HL-60 (cell line): ENCODE results near the gene S100B.

Source experiments
- DNase-seq, 2 experiments: peaks; one replicate each; pipeline ENCODE4 v3.0.0-alpha.2; 2010 to 2020; ENCODE audit warnings: low read depth in 1 of 2, low spot score in 1 of 2
- H3K27ac ChIP-seq: fragments of 250-450 bp; sonication (Bioruptor Pico); replicated peaks from 2 replicates; pipeline ENCODE4 v1.5.1; 2020; ENCODE audit warnings: mild to moderate bottlenecking, moderate library complexity
- H3K27me3 ChIP-seq: fragments of 250-450 bp; sonication (Bioruptor Pico); 2 replicates; pipeline ENCODE4 v1.5.1; 2021; ENCODE audit warnings: mild to moderate bottlenecking, moderate library complexity; ENCODE audit not compliant: insufficient read depth, poor library complexity, severe bottlenecking
- H3K4me3 ChIP-seq: replicated peaks from 2 replicates; pipeline ENCODE4 v1.5.1; 2011; ENCODE audit warnings: mild to moderate bottlenecking, control low read depth, low read length; ENCODE audit not compliant: insufficient read depth
- CTCF ChIP-seq: IDR thresholded peaks from one replicate; pipeline ENCODE4 v1.5.1; 2011; ENCODE audit warnings: low read length, control low read depth, inconsistent platforms; ENCODE audit not compliant: insufficient read depth
- GABPA ChIP-seq: IDR thresholded peaks from 2 replicates; pipeline ENCODE4 v1.6.1; 2012; ENCODE audit warnings: low read depth
- POLR2AphosphoS5 ChIP-seq: IDR thresholded peaks from 2 replicates; pipeline ENCODE4 v1.6.1; 2012; ENCODE audit warnings: low read depth
- REST ChIP-seq: IDR thresholded peaks from 2 replicates; pipeline ENCODE4 v1.6.1; 2012; ENCODE audit warnings: low read depth; ENCODE audit not compliant: insufficient replicate concordance
- SPI1 ChIP-seq: IDR thresholded peaks from 2 replicates; pipeline ENCODE4 v1.6.1; 2012; ENCODE audit warnings: low read depth, mild to moderate bottlenecking, borderline replicate concordance

Gene S100B

DNA sequence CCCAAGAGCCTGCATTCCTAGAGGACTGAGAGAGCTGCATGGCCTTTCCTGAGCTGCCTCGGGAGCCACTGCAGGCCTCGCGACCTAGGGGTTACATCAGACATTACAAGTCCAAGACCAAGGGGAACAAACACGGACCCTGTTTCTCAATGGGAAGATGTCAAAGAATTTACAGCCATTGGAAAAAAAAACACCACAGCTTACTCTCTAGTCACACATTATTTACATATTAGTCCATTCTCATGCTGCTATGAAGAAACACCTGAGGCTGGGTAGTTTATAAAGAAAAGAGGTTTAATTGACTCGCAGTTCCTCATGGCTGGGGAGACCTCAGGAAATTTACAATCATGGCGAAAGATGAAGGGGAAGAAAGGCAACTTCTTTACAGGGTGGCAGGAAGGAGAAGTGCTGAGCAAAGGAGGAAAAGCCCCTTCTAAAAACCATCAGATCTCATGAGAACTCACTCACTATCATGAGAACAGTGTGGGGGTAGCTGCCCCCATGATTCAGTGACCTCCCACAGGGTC, 22.2 kb upstream of the S100B start:
- peak in 1 of 2 experiments; percentile 65 for DNase-seq
- H3K4me3 ChIP-seq = no peak overlapping the region
- H3K27me3 ChIP-seq = no peaks in the 10 kb centered on the region
- peak overlapping the region; percentile 54 for H3K27ac ChIP-seq
- TF ChIP-seq CTCF (no peak), SPI1 (peak; percentile 51), GABPA (no peak), POLR2AphosphoS5 (no peak), REST (no peak)

DNA sequence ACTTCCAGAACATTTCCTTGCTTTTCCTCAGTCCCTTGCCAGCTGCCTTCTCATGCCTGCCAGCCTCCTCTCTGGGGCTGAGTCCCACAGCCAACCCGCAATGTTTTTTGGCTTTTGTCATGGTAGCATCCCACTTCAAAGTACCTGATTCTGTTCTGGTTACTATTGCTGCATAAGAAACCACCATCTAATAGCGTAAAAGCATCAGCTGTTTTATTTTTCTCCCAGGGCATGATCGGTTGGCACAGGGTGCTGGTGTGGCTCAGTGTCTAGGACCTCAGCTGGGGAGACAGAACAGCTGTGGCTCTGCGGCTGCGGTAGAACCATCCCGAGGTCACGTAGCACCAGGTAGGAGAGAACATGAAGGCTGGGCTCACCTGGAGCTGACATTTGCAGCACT, 21.7 kb upstream of the S100B start:
- no peaks in the 10 kb centered on the region for H3K27me3 ChIP-seq
- no peak overlapping the region for H3K4me3 ChIP-seq
- DNase-seq = no peak
- peak overlapping the region; percentile 54 for H3K27ac ChIP-seq
- TF ChIP-seq CTCF = no peak
- no peak for TF ChIP-seq POLR2AphosphoS5
- no peak for TF ChIP-seq SPI1
- no peak for TF ChIP-seq REST
- no peak for TF ChIP-seq GABPA

GRCh38 chr21:46625759-46626158, 20.9 kb upstream of the S100B start:
- peak overlapping the region; percentile 54; the same call in 1 of the 2 replicates for H3K27ac ChIP-seq
- no peaks in the 10 kb centered on the region for H3K27me3 ChIP-seq
- no peak overlapping the region for H3K4me3 ChIP-seq
- TF ChIP-seq GABPA (no peak), CTCF (no peak), SPI1 (no peak), POLR2AphosphoS5 (no peak), REST (no peak)
- no peak for DNase-seq
